Ecto neural progenitor cell (in vitro differentiated cells): Measurements from ENCODE around the gene PDE4D.

Experiments used
- DNase-seq: peaks from one replicate; pipeline ENCODE4 v3.0.0-alpha.2; 2018; ENCODE audit warnings: low spot score

The PDE4D gene

GRCh38 chr5:59517926-59518585 lies 375.5 kb downstream of the PDE4D start:
- no peak for DNase-seq

GRCh38 chr5:59516161-59516560 lies 377.4 kb downstream of the PDE4D start:
- DNase-seq, result no peak

- no peak for DNase-seq
Measured at GRCh38 chr5:59506285-59506877, 387.1 kb downstream of the PDE4D start.

GRCh38 chr5:59504043-59504442 lies 389.5 kb downstream of the PDE4D start:
- no peak for DNase-seq

GRCh38 chr5:59503220-59503619 lies 390.3 kb downstream of the PDE4D start:
- no peak for DNase-seq

GRCh38 chr5:59501316-59501715 lies 392.2 kb downstream of the PDE4D start:
- DNase-seq, result no peak

GRCh38 chr5:59500014-59500413 lies 393.5 kb downstream of the PDE4D start:
- DNase-seq, result no peak

GRCh38 chr5:59497207-59497606 lies 396.3 kb downstream of the PDE4D start:
- no peak for DNase-seq

- DNase-seq, result no peak
Measured at GRCh38 chr5:59496524-59497134, 396.9 kb downstream of the PDE4D start.

- DNase-seq, result no peak
Measured at GRCh38 chr5:59491945-59492344, 401.6 kb downstream of the PDE4D start.

- DNase-seq, result no peak
Measured at GRCh38 chr5:59489551-59489950, 404.0 kb downstream of the PDE4D start.

GRCh38 chr5:59487772-59488729 lies 405.5 kb downstream of the PDE4D start:
- DNase-seq, result no peak

GRCh38 chr5:59487068-59487686 lies 406.3 kb downstream of the PDE4D start:
- no peak for DNase-seq

GRCh38 chr5:59486508-59486907 lies 407.0 kb downstream of the PDE4D start:
- no peak for DNase-seq

GRCh38 chr5:59485629-59486439 lies 407.7 kb downstream of the PDE4D start:
- DNase-seq, result no peak

GRCh38 chr5:59485107-59485506 lies 408.4 kb downstream of the PDE4D start:
- DNase-seq, result no peak

GRCh38 chr5:59484618-59485017 lies 408.9 kb downstream of the PDE4D start:
- no peak for DNase-seq

- DNase-seq, result no peak
Measured at GRCh38 chr5:59483971-59484472, 409.5 kb downstream of the PDE4D start.

- no peak for DNase-seq
Measured at GRCh38 chr5:59479086-59479485, 414.4 kb downstream of the PDE4D start.

GRCh38 chr5:59474324-59474723 lies 419.2 kb downstream of the PDE4D start:
- no peak for DNase-seq

- no peak for DNase-seq
Measured at GRCh38 chr5:59473611-59474010, 419.9 kb downstream of the PDE4D start.
